HG03159 (cell line): ENCODE measurements around the gene PCDHA13.
"Not testable (repeated sequence)": the region's sequence is repeated elsewhere in the genome, so short reads cannot be mapped to it uniquely, and the experiment has no call there.

Source experiments
- ATAC-seq: cut with Tn5 transposase; IDR thresholded peaks from one replicate; pipeline ENCODE4 v1.9.1; 2021; ENCODE audit warnings: mild to moderate bottlenecking, moderate library complexity; ENCODE audit not compliant: unreplicated experiment

Gene PCDHA13

GRCh38 chr5:140868721-140869554 lies 13.0 kb upstream of the PCDHA13 start, which contains the start of gene PCDHA11:
Gene PCDHA11, plus strand, starts transcription at chr5:140868957. Its CDS starts 147 bp downstream, at chr5:140869104.
- no peak for ATAC-seq

DNA sequence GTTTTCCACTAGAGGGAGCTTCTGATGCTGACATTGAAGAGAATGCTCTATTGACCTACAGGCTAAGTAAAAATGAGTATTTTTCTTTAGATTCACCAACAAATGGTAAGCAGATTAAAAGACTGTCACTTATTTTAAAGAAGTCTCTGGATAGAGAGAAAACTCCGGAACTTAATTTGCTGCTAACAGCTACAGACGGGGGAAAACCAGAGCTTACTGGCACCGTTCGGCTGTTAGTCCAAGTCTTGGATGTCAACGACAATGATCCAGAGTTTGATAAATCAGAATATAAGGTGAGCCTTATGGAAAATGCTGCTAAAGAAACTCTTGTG lies 12.4 kb upstream of the PCDHA13 start:
- ATAC-seq = no peak

DNA sequence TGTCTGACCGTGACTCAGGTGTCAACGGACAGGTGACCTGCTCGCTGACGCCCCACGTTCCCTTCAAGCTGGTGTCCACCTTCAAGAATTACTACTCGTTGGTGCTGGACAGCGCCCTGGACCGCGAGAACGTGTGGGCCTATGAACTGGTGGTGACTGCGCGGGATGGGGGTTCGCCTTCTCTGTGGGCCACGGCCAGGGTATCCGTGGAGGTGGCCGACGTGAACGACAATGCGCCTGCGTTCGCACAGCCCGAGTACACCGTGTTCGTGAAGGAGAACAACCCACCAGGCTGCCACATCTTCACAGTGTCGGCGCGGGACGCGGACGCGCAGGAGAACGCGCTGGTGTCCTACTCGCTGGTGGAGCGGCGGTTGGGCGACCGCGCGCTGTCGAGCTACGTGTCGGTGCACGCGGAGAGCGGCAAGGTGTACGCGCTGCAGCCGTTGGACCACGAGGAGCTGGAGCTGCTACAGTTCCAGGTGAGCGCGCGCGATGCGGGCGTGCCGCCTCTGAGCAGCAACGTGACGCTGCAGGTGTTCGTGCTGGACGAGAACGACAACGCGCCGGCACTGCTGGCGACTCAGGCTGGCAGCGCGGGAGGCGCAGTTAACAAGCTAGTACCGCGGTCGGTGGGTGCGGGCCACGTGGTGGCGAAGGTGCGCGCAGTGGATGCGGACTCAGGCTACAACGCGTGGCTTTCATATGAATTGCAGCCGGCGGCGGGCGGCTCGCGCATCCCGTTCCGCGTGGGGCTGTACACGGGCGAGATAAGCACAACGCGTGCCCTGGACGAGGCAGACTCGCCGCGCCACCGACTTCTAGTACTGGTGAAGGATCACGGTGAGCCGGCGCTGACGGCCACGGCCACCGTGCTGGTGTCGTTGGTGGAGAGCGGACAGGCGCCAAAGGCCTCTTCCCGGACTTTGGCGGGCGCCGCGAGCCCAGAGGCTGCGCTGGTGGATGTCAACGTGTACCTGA lies 11.4 kb upstream of the PCDHA13 start:
- no peak for ATAC-seq

- no peak for ATAC-seq
Observed at GRCh38 chr5:140875085-140876065, 6.5 kb upstream of the PCDHA13 start, which contains the start of gene PCDHA12. Gene PCDHA12, plus strand, starts transcription at chr5:140875308. Its CDS starts 165 bp downstream, at chr5:140875473.

GRCh38 chr5:140876541-140877261 lies 5.2 kb upstream of the PCDHA13 start:
- not testable (repeated sequence) for ATAC-seq

DNA sequence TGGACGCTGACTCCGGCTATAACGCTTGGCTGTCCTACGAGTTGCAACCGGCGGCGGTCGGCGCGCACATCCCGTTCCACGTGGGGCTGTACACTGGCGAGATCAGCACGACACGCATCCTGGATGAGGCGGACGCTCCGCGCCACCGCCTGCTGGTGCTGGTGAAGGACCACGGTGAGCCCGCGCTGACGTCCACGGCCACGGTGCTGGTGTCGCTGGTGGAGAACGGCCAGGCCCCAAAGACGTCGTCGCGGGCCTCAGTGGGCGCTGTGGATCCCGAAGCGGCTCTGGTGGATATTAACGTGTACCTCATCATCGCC lies 4.7 kb upstream of the PCDHA13 start:
- ATAC-seq = no peak

GRCh38 chr5:140882591-140882899 lies 621 bp downstream of the PCDHA13 start:
- no peak for ATAC-seq

- no peak for ATAC-seq
Observed at GRCh38 chr5:140883373-140883772, 1.4 kb downstream of the PCDHA13 start.

DNA sequence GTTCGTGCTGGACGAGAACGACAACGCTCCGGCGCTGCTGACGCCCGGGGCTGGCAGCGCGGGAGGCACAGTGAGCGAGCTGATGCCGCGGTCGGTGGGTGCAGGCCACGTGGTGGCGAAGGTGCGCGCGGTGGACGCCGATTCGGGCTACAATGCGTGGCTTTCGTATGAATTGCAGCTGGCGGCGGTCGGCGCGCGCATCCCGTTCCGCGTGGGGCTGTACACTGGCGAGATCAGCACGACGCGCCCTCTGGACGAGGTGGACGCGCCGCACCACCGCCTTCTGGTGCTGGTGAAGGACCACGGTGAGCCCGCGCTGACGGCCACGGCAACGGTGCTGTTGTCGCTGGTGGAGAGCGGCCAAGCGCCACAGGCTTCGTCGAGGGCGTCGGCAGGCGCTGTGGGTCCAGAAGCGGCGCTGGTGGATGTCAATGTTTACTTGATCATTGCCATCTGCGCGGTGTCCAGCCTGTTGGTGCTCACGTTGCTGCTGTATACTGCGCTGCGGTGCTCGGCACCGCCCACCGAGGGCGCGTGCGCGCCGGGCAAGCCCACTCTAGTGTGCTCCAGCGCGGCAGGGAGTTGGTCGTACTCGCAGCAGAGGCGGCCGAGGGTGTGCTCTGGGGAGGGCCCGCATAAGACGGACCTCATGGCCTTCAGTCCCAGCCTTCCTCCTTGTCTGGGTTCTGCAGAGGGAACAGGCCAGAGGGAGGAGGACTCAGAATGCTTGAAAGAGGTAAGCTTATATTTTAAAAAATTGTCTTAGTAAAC lies 2.2 kb downstream of the PCDHA13 start:
- ATAC-seq = no peak

DNA sequence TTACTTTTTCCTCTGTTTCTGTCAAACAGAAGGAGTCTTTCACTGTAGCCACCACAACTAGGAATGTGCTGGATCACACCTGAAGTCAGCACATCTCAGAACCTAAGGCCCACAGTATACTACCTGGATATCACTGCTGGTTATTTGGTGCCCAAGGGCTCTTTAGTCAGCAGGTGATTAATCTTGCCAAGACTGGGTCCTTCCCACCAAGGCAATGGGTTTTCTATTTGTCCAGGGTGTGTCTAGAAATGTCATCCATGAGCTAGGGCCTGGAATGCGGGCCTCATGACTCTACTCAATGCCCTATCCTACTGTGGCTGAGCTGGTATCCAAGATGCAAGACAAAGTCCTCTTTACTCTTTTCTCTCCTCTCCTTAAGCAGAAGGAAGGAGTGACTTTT lies 34.4 kb downstream of the PCDHA13 start:
- ATAC-seq = no peak

- no peak for ATAC-seq
Observed at GRCh38 chr5:140923601-140924000, 41.7 kb downstream of the PCDHA13 start.

- ATAC-seq = no peak
Observed at GRCh38 chr5:140925806-140926442, 44.0 kb downstream of the PCDHA13 start, which contains the start of gene PCDHAC1. Gene PCDHAC1, plus strand, starts transcription at chr5:140926299. Its CDS starts 594 bp downstream, at chr5:140926893.

DNA sequence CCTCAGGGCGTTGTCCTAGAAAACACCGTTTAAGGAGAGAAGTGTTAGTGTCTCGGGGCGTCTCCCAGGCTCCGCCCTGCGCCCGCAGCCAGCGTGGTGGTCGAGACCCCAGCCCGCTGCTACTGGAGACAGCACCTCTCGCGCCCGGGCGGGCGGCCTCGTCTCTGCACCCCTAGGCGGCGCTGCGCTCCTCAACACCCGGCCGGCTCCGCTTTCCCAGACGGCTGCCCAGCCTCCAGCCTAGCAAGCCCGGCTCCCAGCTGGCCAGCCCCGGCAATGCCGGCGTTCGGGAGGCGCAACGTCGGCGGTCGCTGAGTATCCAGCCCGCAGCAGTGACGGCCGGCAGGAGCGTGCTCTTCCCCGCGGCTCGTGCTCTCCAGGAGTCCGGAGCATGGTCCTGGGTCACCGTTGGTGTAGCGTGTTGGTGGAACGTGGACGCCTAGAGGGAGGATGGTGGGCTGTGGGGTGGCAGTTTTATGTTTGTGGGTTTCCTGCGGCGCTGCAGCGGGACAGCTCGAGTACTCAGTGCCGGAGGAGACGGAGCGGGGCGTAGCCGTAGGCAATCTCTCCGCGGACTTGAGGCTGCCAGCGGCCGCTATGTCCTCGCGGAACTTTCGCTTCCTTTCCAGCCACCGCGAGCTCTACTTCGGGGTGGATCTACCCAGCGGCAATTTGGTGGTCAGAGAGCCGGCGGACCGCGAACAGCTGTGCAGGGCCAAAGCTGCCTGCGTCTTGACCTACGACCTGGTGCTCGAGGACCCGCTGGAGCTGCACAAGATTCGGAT lies 44.7 kb downstream of the PCDHA13 start:
- ATAC-seq = no peak

GRCh38 chr5:140927228-140927573 lies 45.3 kb downstream of the PCDHA13 start:
- ATAC-seq = no peak
